ENCODE results near the gene RAB30.
A peak's percentile ranks its signal among the peaks of the same experiment; 100 is the strongest.

Gene RAB30

GRCh38 chr11:82979824-82980223, 91.9 kb downstream of the RAB30 start:
- Histone ChIP-seq H3K4me1 (ENCODE audit: low read length) (peaks cover 21% of the 10 kb centered on the region), H3K4me3 (ENCODE audit: low read length) (no peak overlapping the region), H4K20me1 (ENCODE audit: insufficient read depth, low read length) (no peaks in the 10 kb centered on the region), H3K9ac (ENCODE audit: low read length) (no peak overlapping the region), H2AFZ (ENCODE audit: low read length) (no peak overlapping the region), H3K79me2 (ENCODE audit: low read length) (peaks cover 24% of the 10 kb centered on the region), H3K36me3 (replicated peaks; ENCODE audit: insufficient read depth, low read length) (peaks cover 21% of the 10 kb centered on the region), H3K9me2 (replicated peaks; ENCODE audit: insufficient read depth, low read length) (no peaks in the 10 kb centered on the region), H3F3A (ENCODE audit: insufficient read depth, low read length) (peaks cover 9% of the 10 kb centered on the region; the same call in 1 of the 2 replicates), H3K27ac (ENCODE audit: low read length) (no peak overlapping the region), H3K9me3 (replicated peaks; ENCODE audit: insufficient read depth, low read length) (no peaks in the 10 kb centered on the region), H3K4me2 (ENCODE audit: low read depth, low read length) (no peak overlapping the region), H3K27me3 (replicated peaks; ENCODE audit: insufficient read depth, low read length) (no peaks in the 10 kb centered on the region)
- DNase-seq = no peak
- TF ChIP-seq EZH2phosphoT487 (IDR thresholded peaks at IDR 0.05; ENCODE audit: low read length) (no peak), EZH2 (optimal IDR thresholded peaks at IDR 0.05; ENCODE audit: low read depth, low read length) (no peak)

GRCh38 chr11:82978422-82979099, 93.1 kb downstream of the RAB30 start:
- H3K36me3 ChIP-seq (replicated peaks; ENCODE audit: insufficient read depth, low read length) = peaks cover 10% of the 10 kb centered on the region
- no peak overlapping the region for H3K4me3 ChIP-seq (ENCODE audit: low read length)
- TF ChIP-seq EZH2 (optimal IDR thresholded peaks at IDR 0.05; ENCODE audit: low read depth, low read length) = no peak
- TF ChIP-seq CTCF (IDR thresholded peaks at IDR 0.05; ENCODE audit: low read length) = no peak
- no peak for TF ChIP-seq EZH2phosphoT487 (IDR thresholded peaks at IDR 0.05; ENCODE audit: low read length)
- H3K9ac ChIP-seq (ENCODE audit: low read length) = no peak overlapping the region
- no peaks in the 10 kb centered on the region for H3K9me2 ChIP-seq (replicated peaks; ENCODE audit: insufficient read depth, low read length)
- H3K4me1 ChIP-seq (ENCODE audit: low read length) = peaks cover 21% of the 10 kb centered on the region
- H3F3A ChIP-seq (ENCODE audit: insufficient read depth, low read length) = peaks cover 9% of the 10 kb centered on the region; the same call in 1 of the 2 replicates
- H3K27me3 ChIP-seq (replicated peaks; ENCODE audit: insufficient read depth, low read length) = no peaks in the 10 kb centered on the region
- H4K20me1 ChIP-seq (ENCODE audit: insufficient read depth, low read length) = no peaks in the 10 kb centered on the region
- DNase-seq = peak; percentile 50
- H3K27ac ChIP-seq (ENCODE audit: low read length) = peak overlapping the region; percentile 47; the same call in 1 of the 2 replicates
- no peak overlapping the region for H2AFZ ChIP-seq (ENCODE audit: low read length)
- H3K9me3 ChIP-seq (replicated peaks; ENCODE audit: insufficient read depth, low read length) = no peaks in the 10 kb centered on the region
- peak overlapping the region; percentile 19; the same call in 1 of the 2 replicates for H3K4me2 ChIP-seq (ENCODE audit: low read depth, low read length)
- H3K79me2 ChIP-seq (ENCODE audit: low read length) = peaks cover 13% of the 10 kb centered on the region; the same call in 1 of the 2 replicates

- DNase-seq = no peak
- H3F3A ChIP-seq (ENCODE audit: insufficient read depth, low read length) = peaks cover 6% of the 10 kb centered on the region
These were observed 94.9 kb downstream of the RAB30 start for GRCh38 chr11:82976786-82977185.

More at GRCh38 chr11:82976786-82977185, 94.9 kb downstream of the RAB30 start:
- no peaks in the 10 kb centered on the region for H3K27me3 ChIP-seq (replicated peaks; ENCODE audit: insufficient read depth, low read length)
- peaks cover 30% of the 10 kb centered on the region for H3K4me1 ChIP-seq (ENCODE audit: low read length)
- no peaks in the 10 kb centered on the region for H3K9me3 ChIP-seq (replicated peaks; ENCODE audit: insufficient read depth, low read length)
- no peak overlapping the region for H3K4me2 ChIP-seq (ENCODE audit: low read depth, low read length)
- no peaks in the 10 kb centered on the region for H4K20me1 ChIP-seq (ENCODE audit: insufficient read depth, low read length)
- no peaks in the 10 kb centered on the region for H3K9me2 ChIP-seq (replicated peaks; ENCODE audit: insufficient read depth, low read length)
- TF ChIP-seq EZH2 (optimal IDR thresholded peaks at IDR 0.05; ENCODE audit: low read depth, low read length) (no peak), CTCF (IDR thresholded peaks at IDR 0.05; ENCODE audit: low read length) (no peak), EZH2phosphoT487 (IDR thresholded peaks at IDR 0.05; ENCODE audit: low read length) (no peak)
- no peak overlapping the region for H3K27ac ChIP-seq (ENCODE audit: low read length)
- peaks cover 3% of the 10 kb centered on the region; the same call in 1 of the 2 replicates for H3K36me3 ChIP-seq (replicated peaks; ENCODE audit: insufficient read depth, low read length)
- no peak overlapping the region for H3K4me3 ChIP-seq (ENCODE audit: low read length)
- H3K9ac ChIP-seq (ENCODE audit: low read length) = no peak overlapping the region
- peaks cover 5% of the 10 kb centered on the region; the same call in 1 of the 2 replicates for H3K79me2 ChIP-seq (ENCODE audit: low read length)
- no peak overlapping the region for H2AFZ ChIP-seq (ENCODE audit: low read length)

Measured in MM.1S (cell line).